ENCODE results near the gene SPOCD1.

SPOCD1 gene

DNA sequence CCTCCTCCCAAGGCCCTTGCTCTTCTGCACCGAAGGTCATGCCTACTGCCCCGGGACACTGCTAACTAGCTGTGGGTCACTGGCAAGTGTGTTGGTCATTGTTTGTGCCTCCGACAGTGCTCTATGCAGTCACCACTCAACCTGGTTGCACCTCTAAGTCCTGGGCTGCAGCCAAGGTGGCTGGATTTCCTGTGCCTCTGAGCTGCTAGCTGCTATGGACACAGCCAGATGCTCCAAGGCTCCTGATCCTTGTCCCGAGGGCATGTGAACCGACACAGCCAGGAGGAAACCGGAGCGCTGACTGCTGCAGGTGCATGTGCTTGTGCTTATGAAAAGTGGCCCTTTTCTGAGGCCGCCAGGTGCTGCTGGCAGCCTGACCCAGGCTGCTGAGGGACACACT, 14.7 kb upstream of the SPOCD1 start:
- Histone ChIP-seq H3K9me3 (ENCODE audit: control insufficient read depth, insufficient read depth, low read depth, low read length) (no peaks in the 10 kb centered on the region), H3K27ac (ENCODE audit: extremely low read depth, low read depth, low read length) (no peak overlapping the region), H3K4me1 (ENCODE audit: control insufficient read depth, insufficient read depth, low read length) (no peaks in the 10 kb centered on the region), H3K4me3 (ENCODE audit: low read depth, low read length) (no peak overlapping the region), H3K36me3 (ENCODE audit: control insufficient read depth in 2 of 2, insufficient read depth in 1 of 2, low read length in 2 of 2) (no peaks in the 10 kb centered on the region)
- TF ChIP-seq ZNF624 (tag by site-specific recombination; IDR thresholded peaks at IDR 0.05) (no peak), ZNF248 (tag by site-specific recombination; IDR thresholded peaks at IDR 0.05) (no peak), ZNF23 (tag by site-specific recombination; IDR thresholded peaks at IDR 0.05; ENCODE audit: borderline replicate concordance) (no peak), ZNF623 (tag by site-specific recombination; IDR thresholded peaks at IDR 0.05) (no peak), ZNF837 (tag by site-specific recombination; IDR thresholded peaks at IDR 0.05) (no peak), GLI2 (tag by site-specific recombination; IDR thresholded peaks at IDR 0.05; ENCODE audit: borderline replicate concordance, low read depth) (no peak)
- ChIA-PET POLR2A (no interaction called here), CTCF (no interaction called here)

DNA sequence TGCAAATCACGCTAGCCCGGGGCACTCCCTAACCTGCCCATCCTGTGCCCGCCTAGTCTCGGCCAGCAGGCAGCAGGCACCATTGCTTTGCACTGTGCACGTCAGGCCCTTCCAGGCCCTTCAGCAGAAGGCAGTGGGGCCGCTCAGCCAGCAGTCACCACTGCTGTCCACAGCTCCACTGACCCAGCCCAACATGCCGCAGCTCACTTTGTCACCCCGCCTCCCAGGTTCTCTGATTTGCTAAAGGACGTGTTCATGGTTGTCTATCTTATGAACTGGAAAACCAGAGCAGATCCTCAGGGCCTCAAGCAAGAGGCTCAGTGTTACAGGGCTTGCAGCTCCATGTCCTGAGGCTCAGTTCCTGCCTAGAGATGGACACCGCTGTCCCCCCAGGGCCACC, 14.2 kb upstream of the SPOCD1 start:
- Histone ChIP-seq H3K9me3 (ENCODE audit: control insufficient read depth, insufficient read depth, low read depth, low read length) (no peaks in the 10 kb centered on the region), H3K27ac (ENCODE audit: extremely low read depth, low read depth, low read length) (no peak overlapping the region), H3K4me1 (ENCODE audit: control insufficient read depth, insufficient read depth, low read length) (no peaks in the 10 kb centered on the region), H3K36me3 (ENCODE audit: control insufficient read depth in 2 of 2, insufficient read depth in 1 of 2, low read length in 2 of 2) (no peaks in the 10 kb centered on the region), H3K4me3 (ENCODE audit: low read depth, low read length) (no peak overlapping the region)
- POLR2A ChIA-PET, result no interaction called here
- CTCF ChIA-PET, result interaction anchor here (0.6 to 0.7 kb wide), 2 partner anchors 8 to 133 kb away, joined by 3 read pairs; no protein-coding TSS in a partner anchor
- TF ChIP-seq ZNF677 (tag by site-specific recombination; IDR thresholded peaks at IDR 0.05), result no peak
- TF ChIP-seq ZNF302 (tag by site-specific recombination; IDR thresholded peaks at IDR 0.05; ENCODE audit: low read depth), result no peak
- TF ChIP-seq BCL11A (tag by site-specific recombination; IDR thresholded peaks at IDR 0.05; ENCODE audit: low read depth), result no peak
- TF ChIP-seq KLF1 (tag by site-specific recombination; IDR thresholded peaks at IDR 0.05), result no peak
- no peak for TF ChIP-seq GFI1B (tag by site-specific recombination; IDR thresholded peaks at IDR 0.05)
- no peak for TF ChIP-seq ZNF585B (tag by site-specific recombination; IDR thresholded peaks at IDR 0.05)
- TF ChIP-seq ZNF473 (tag by site-specific recombination; IDR thresholded peaks at IDR 0.05), result no peak
- TF ChIP-seq, protein P1, sequence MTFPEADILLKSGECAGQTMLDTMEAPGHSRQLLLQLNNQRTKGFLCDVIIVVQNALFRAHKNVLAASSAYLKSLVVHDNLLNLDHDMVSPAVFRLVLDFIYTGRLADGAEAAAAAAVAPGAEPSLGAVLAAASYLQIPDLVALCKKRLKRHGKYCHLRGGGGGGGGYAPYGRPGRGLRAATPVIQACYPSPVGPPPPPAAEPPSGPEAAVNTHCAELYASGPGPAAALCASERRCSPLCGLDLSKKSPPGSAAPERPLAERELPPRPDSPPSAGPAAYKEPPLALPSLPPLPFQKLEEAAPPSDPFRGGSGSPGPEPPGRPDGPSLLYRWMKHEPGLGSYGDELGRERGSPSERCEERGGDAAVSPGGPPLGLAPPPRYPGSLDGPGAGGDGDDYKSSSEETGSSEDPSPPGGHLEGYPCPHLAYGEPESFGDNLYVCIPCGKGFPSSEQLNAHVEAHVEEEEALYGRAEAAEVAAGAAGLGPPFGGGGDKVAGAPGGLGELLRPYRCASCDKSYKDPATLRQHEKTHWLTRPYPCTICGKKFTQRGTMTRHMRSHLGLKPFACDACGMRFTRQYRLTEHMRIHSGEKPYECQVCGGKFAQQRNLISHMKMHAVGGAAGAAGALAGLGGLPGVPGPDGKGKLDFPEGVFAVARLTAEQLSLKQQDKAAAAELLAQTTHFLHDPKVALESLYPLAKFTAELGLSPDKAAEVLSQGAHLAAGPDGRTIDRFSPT (tag by site-specific recombination; IDR thresholded peaks at IDR 0.05), result no peak
- TF ChIP-seq ZNF404 (tag by site-specific recombination; IDR thresholded peaks at IDR 0.05), result no peak
- TF ChIP-seq, protein P2, sequence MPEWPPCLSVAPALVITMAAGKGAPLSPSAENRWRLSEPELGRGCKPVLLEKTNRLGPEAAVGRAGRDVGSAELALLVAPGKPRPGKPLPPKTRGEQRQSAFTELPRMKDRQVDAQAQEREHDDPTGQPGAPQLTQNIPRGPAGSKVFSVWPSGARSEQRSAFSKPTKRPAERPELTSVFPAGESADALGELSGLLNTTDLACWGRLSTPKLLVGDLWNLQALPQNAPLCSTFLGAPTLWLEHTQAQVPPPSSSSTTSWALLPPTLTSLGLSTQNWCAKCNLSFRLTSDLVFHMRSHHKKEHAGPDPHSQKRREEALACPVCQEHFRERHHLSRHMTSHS (tag by site-specific recombination; IDR thresholded peaks at IDR 0.05), result no peak
- no peak for TF ChIP-seq ZEB2 (tag by site-specific recombination; IDR thresholded peaks at IDR 0.05)
- no peak for TF ChIP-seq ZNF394 (tag by site-specific recombination; IDR thresholded peaks at IDR 0.05; ENCODE audit: borderline replicate concordance)
- TF ChIP-seq ZNF623 (tag by site-specific recombination; IDR thresholded peaks at IDR 0.05), result no peak
- no peak for TF ChIP-seq ZNF223 (tag by site-specific recombination; IDR thresholded peaks at IDR 0.05)
- no peak for TF ChIP-seq ZNF292 (tag by site-specific recombination; IDR thresholded peaks at IDR 0.05; ENCODE audit: borderline replicate concordance, low read depth)

DNA sequence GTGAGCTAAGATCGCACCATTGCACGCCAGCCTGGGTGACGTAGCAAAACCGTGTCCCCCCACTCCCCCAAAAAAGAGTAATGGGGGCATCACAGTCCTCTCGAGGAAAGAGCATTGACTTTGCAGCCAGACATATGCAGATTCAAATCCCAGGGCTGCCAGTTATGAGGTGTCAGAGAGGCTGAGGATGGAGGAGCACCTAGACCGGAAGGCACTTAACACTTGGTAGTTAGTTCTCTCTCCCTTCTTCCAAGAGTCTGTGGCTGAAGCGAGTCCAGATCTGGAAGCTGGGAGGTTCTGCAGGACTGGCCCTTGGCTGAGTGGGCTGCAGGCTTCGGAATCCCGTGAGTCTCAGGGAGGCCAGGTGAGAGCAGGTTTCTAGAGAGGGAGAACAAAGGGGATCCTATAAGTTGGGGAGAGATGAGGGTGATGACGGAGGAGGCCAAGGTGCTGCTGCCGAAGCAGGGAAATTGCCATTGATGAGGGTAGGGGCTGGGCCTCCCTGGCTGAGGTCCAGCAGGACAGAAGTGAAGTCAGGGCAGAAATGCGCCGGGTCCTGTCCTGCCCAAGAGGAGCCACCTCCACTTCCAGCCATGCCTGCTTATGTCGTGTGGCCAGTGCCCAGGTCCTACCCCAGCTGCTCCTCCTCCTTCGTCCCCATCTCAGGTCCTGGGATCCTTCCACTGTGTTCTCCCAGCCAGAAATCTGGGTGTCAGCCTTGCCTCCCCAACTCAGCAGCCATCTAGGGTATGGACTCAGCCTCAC, 13.3 kb upstream of the SPOCD1 start:
- no peaks in the 10 kb centered on the region for H3K4me1 ChIP-seq (ENCODE audit: control insufficient read depth, insufficient read depth, low read length)
- ChIA-PET CTCF (no interaction called here), POLR2A (no interaction called here)

More for the DNA sequence above, 13.3 kb upstream of the SPOCD1 start:
- Histone ChIP-seq H3K4me3 (ENCODE audit: low read depth, low read length) (no peak overlapping the region), H3K36me3 (ENCODE audit: control insufficient read depth in 2 of 2, insufficient read depth in 1 of 2, low read length in 2 of 2) (no peaks in the 10 kb centered on the region), H3K27ac (ENCODE audit: extremely low read depth, low read depth, low read length) (no peak overlapping the region), H3K9me3 (ENCODE audit: control insufficient read depth, insufficient read depth, low read depth, low read length) (no peaks in the 10 kb centered on the region)
- TF ChIP-seq ZNF341 (tag by site-specific recombination; IDR thresholded peaks at IDR 0.05; ENCODE audit: low read depth) (no peak), ZNF394 (tag by site-specific recombination; IDR thresholded peaks at IDR 0.05; ENCODE audit: borderline replicate concordance) (no peak), ZNF830 (tag by site-specific recombination; IDR thresholded peaks at IDR 0.05; ENCODE audit: low read depth) (no peak)

Data from HEK293 (cell line).